T-helper 1 cell treated with Interleukin-12 subunit alpha and Interleukin-12 subunit beta and Interleukin-4 antibody, amounts not matched to agents 30 ng/mL and 1 ng/mL, for 36 hours (primary cell): ENCODE data around the gene PEX11B. TPM values are rescaled to one million over a fixed set of nuclear protein-coding genes. Genes with fewer than 3 reads are reported as not detected.
"Not testable (repeated sequence)": the region's sequence is repeated elsewhere in the genome, so short reads cannot be mapped to it uniquely, and the experiment has no call there.

Experiments used
- intact Hi-C: fragments of 100-400 bp; cut with micrococcal nuclease; formaldehyde crosslinking; loops from one replicate; pipeline ENCODE4 v1.15.1; 2024
- total RNA-seq: library from RNA; stranded (reverse); gene quantifications from 2 replicates; pipeline ENCODE4 v1.2.3, GENCODE V29; 2022

Gene PEX11B
- total RNA-seq, 1 donor from 2014 or later: 37.5 TPM

DNA sequence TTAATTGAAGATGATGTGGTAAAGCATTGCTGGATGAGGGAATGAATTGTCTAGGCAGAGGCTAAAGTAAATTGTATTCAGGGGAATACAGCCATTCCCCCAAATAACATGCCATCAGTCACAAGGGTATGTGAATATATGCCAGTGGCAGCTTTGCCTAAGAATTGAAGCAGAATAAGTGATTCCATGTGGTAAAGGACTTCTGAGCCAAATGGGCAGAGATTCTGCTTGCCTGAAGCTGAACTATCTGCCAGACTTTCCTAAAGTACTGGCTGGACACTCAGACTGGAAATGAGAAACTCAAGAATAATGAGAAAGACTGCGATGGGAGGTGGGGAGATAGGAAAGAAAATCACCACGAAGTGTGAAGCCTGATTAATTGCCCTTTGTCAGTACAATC, 36.9 kb upstream of the PEX11B start:
- intact Hi-C loops: no loop called here

DNA sequence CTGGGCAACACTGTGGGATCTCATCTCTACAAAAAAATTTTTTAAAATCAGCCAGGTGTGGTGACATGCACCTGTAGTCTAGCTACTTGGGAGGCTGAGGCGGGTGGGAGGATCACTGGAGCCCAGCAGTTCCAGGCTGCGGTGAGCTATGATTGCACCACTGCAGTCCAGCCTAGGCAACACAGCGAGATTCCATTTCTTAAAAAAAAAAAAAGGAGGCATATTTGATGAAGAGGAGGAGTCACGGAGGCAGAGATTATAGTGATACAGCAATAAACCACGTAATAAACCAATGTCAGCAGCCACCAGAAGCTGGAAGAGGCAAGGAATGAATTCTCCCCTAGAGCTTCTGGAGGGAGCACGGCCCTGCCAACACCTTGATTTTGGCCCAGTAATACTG, 35.3 kb upstream of the PEX11B start:
- intact Hi-C loops: no loop called here

DNA sequence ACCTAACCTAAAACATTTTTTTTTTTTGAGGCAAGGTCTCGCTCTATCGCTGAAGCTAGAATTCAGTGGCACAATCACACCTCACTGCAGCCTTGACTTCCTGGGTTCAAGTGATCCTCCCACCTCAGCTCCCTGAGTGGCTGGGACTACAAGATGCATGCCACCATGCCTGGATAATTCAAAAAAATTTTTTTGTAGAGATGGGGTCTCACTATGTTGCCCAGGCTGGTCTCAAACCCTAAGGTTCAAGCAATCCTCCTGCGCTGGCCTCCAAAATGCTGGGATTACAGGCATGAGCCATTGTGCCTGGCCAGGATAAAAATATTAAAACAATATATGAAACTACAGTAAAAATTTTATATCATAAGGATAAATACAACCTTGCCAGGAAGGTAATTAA, 34.4 kb upstream of the PEX11B start:
- intact Hi-C loops: no loop called here

GRCh38 chr1:145951526-145951925, 33.0 kb upstream of the PEX11B start:
- intact Hi-C loops: no loop called here

- intact Hi-C loops: no loop called here
Measured at GRCh38 chr1:145949219-145949618, 30.7 kb upstream of the PEX11B start.

GRCh38 chr1:145947551-145947950, 29.0 kb upstream of the PEX11B start:
- intact Hi-C loops: no loop called here

DNA sequence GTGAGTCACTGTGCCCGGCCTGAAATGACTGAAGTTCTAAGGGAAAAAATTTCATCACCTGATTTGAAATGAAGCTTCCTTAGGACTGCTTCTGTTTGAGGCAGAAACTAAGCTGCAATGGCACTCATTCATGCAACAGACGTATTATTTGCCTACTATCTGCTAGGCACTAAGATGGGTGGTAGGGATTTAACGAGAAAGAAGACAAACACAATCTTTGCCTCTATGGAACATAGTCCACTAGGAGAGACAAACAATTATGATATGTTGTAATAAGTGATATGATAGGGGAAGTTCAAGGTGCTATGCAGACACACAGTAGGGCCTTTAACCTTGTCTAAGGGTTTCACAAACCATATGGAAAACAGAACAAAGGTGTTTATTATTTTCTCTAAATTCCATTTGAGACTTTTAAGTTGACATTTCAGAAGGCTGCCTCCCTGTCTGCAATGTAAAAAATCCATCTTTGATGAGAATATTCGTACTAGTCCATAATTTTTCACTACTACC, 28.0 kb upstream of the PEX11B start:
- intact Hi-C loops: no loop called here

DNA sequence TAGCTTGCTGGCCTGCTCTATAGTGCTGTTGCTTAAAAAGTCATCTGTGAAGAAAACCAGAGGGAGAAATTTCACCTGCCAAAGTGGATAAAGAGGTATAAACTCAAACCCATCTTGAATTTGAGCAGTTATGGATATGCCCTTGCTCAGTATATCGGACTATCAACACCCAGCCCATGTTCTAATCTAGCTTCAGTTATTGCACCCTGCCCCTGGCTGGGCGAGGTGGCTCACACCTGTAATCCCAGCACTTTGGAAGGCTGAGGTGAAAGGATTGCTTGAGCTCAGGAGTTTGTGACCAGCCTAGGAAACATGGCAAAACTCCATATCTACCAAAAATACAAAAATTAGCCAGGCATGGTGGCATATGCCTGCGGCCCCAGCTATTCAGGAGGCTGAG, 26.0 kb upstream of the PEX11B start:
- intact Hi-C loops: no loop called here

DNA sequence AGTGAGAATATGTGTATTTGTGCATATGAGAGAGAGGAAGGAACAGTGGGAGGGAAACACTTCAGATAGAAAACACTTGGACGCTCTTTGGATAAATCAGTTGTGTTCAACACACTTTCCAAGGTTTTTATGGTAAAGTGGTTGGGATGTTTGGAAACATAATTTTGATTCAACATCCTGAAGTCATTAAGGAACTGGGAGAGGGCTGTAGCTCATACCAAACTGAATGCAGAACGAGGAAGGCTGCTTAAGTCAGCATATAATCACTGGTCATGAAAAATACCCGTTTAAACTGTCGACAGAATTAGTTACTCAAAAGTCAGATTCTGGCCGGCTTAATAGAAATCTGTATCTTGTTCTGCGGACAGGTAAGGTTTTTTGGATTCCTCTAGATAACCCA, 24.4 kb upstream of the PEX11B start:
- intact Hi-C loops: no loop called here

- intact Hi-C loops: no loop called here
Measured at GRCh38 chr1:145942405-145942804, 23.9 kb upstream of the PEX11B start.

- intact Hi-C loops: no loop called here
Measured at GRCh38 chr1:145937436-145937835, 18.9 kb upstream of the PEX11B start.

GRCh38 chr1:145936247-145936646, 17.7 kb upstream of the PEX11B start:
- intact Hi-C loops: no loop called here

GRCh38 chr1:145935708-145936107, 17.2 kb upstream of the PEX11B start:
- intact Hi-C loops: no loop called here

DNA sequence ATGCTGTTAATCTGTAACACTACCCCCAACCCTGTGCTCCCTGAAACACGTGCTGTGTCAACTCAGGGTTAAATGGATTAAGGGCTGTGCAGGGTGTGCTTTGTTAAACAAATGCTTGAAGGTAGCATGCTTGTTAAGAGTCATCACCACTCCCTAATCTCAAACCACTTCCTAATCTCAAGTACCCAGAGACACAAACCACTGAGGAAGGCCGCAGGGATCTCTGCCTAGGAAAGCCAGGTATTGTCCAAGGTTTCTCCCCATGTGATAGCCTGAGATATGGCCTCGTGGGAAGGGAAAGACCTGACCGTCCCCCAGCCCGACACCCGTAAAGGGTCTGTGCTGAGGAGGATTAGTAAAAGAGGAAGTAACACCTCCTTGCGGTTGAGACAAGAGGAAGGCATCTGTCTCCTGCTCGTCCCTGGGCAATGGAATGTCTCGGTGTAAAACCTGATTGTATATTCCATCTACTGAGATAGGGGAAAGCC, 14.0 kb upstream of the PEX11B start:
- intact Hi-C loops: loop anchor here (1.0 kb wide), 1 partner anchor 26 kb away; the partner anchor contains the start of gene LIX1L

DNA sequence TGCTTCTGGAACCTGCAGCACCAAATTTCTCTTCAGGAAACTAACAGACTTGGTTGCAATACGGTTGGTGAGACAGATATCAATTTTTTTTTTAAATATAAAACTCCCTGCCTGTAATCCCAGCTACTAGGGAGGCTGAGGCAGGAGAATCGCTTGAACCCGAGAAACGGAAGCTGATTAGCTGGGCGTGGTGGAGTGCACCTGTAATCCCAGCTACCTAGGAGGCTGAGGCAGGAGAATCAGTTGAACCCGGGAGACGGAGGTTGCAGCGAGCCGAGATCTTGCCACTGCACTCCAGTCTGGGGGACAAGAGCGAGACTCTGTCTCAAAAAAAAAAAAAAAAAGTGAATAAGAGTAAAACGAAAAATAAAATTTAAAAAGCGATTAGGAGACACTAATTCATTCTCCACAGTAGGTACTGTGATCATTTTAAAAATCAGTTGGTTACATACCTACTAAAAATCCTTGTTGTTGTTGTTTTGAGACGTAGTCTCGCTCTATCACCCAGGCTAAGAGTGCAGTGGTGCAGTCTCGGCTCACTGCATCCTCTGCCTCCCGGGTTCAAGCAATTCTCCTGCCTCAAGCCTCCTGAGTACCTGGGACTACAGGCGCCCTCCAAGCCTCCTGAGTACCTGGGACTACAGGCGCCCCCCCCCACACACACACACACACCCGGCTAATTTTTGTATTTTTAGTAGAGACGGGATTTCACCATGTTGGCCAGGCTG, 9.6 kb upstream of the PEX11B start:
- intact Hi-C loops: loop anchor here (1.0 to 5.0 kb wide), 9 partner anchors 10 to 106 kb away; partner anchors contain the start of genes ANKRD34A, ANKRD35, LIX1L and PEX11B

DNA sequence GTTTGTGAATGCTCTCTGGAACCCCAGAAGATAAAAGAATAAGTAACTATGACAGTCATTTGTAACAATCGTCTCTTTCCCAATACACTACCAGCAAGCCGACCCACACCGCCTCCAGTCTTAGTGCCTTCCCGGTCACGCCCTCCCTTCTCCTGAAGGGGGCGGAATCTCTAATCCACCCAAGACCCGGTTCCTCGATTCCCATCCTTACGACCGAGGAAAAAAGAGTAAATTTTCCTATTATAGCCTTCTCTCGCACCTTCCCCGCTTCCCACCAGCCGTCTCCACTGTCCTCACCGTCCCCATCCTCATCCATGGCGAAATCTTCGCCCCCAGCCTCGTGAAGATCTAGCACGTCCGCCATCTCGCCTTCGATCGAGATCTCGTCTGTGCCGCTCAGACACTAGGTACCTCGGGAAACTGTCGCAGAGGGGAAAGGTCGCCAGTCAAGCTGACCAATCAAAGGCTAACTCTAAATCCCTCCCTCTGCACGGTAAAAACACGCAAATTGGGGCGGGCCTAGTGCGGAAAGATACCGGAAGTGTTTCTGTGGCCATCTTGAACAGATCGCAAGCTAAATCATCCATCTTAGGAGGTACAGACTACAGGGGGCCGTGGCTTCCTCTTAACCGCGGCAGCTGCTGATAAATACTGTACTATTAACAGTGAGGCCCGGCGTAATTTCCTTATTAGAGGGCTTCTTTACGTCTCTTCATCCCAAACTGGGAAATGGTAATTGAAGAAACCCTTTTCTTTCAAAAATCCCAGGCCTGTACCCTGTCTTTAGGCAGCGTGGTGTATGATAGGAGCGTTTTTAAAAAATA, 8.8 kb upstream of the PEX11B start, which contains the start of gene RBM8A:
RBM8A (minus strand) TSS at position 422 of the 824 bp plus-strand sequence; CDS start at position 364, 58 bp downstream.
- intact Hi-C loops: loop anchor here (1.0 to 5.0 kb wide), 9 partner anchors 9 to 105 kb away; partner anchors contain the start of genes ANKRD34A, ANKRD35, LIX1L and PEX11B

- intact Hi-C loops: loop anchor here (1.0 to 5.0 kb wide), 9 partner anchors 8 to 104 kb away; partner anchors contain the start of genes ANKRD34A, ANKRD35, LIX1L and PEX11B
Measured at GRCh38 chr1:145926686-145927062, 8.2 kb upstream of the PEX11B start.

- intact Hi-C loops: no loop called here
Measured at GRCh38 chr1:145922266-145922665, 3.7 kb upstream of the PEX11B start.

- intact Hi-C loops: not testable (repeated sequence)
Measured at GRCh38 chr1:145920297-145920696, 1.8 kb upstream of the PEX11B start.

DNA sequence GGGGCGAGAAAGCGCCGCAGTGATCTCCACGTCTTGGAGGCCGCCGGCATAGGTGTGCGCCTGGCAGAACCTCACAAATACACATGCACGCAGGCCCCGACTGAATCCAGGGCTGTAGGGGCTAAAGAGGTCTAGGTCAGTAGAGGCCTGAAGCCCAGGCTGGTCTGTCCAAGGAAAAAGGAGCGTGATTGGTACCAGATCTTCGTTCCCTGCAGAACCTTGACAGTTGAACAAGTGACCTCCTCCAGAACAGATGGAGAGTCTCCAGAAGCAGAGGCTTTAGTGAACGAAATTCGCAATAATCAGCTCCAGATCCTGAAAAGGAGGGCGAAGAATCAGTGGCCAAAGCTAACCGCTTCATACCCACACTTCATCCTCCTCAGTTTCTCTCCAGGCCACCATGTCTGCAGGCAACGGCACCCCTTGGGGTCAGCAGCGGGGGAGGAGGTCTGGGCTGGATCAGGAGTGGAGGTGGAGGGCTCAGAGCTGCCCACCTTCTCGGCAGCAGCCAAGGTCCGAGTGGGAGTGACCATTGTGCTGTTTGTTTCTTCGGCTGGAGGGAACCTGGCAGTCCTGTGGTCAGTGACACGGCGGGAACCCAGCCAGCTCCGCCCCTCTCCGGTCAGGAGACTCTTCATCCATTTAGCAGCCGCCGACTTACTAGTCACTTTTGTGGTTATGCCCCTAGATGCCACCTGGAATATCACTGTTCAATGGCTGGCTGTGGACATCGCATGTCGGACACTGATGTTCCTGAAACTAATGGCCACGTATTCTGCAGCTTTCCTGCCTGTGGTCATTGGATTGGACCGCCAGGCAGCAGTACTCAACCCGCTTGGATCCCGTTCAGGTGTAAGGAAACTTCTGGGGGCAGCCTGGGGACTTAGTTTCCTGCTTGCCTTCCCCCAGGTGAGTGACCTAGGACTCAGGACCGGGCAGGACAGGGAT, 749 bp upstream of the PEX11B start:
- intact Hi-C loops: loop anchor here (1.0 to 2.0 kb wide), 10 partner anchors 8 to 118 kb away; partner anchors contain the start of genes ANKRD34A, ANKRD35, ITGA10 and LIX1L
